Heart left ventricle (tissue), 13 donors: ENCODE data around the gene NCKAP1.

Experiments used
- CTCF ChIP-seq, 12 donors: fragments of 200-600 bp; sonication (generic) in 4 of 12; IDR thresholded peaks; one replicate each; pipeline versions ENCODE4 v1.5.0 to v1.8.0; 2018 to 2022; ENCODE audit warnings: antibody characterized with exemption in 12 of 12, mild to moderate bottlenecking in 5 of 12
- POLR2A ChIP-seq, 2 donors: fragments of 450-650 bp; IDR thresholded peaks; one replicate each; pipeline ENCODE4 v1.6.1; 2017; ENCODE audit warnings: antibody characterized with exemption in 2 of 2, mild to moderate bottlenecking in 2 of 2, moderate library complexity in 2 of 2
- donor health status: ischemic (EF 13 %, LVEDD 7.1; RV severe dilation, severe dysfunction).
- donor health status: DM: no; HTN: yes; CAD: no.
- donor health status: DM: no; HTN: no; CAD: no.
- donor health status: ischemic (EF 25% LVEDD 6.9; RV normal size, moderate dysfunction).
- donor health status: ischemic (EF 25% LVEDD 5.7; RV mildly dilated, moderate dysfunction).
- donor health status: ischemic (EF 35%, LVEDD 5.7; RV mildly dilated, moderate dysfunction).
- donor health status: nonischemic (EF 11% LVEDD 7.7; RV severe dilation, severe dysfunction).
- donor health status: DM: yes; HTN: yes; CAD: no.
- donor health status: PGD.
- donor health status: ischemic (EF 29% LVEDD 5.4; RV normal size, mild dysfunction).
- donor health status: nonischemic (EF 23%, LVEDD 6.1; RV moderate dilation, normal function).

DNA sequence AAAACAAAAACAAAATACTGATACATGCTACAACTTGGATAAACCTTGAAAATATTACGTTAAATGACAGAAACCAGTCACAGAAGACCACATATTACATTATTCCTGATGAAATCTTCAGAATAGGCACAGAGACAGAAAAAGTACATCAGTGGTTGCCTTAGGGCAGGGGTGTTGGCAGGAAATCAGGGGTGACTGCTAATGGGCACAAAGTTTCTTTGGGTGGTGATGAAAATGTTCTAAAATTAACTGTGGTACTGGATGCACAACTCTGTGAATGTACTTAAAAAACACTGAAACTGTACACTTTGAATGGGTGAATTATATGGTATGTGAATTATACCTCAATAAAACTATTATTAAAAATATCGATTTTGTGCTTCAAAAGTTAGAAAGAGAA is 16.6 kb downstream of the NCKAP1 start:
- TF ChIP-seq CTCF (IDR thresholded peaks at IDR 0.05) (no peak), POLR2A (IDR thresholded peaks at IDR 0.05) (no peak)
